MM.1S (cell line): ENCODE measurements around the gene BTBD9.

Source experiments
- CTCF ChIP-seq: fragments of 300-600 bp; sonication (generic); IDR thresholded peaks from 2 replicates; pipeline ENCODE4 v1.5.1; 2016; ENCODE audit warnings: antibody characterized with exemption, low read length, mixed read lengths
- EZH2phosphoT487 ChIP-seq: fragments of 300-600 bp; sonication (generic); IDR thresholded peaks from 2 replicates; pipeline ENCODE4 v1.6.1; 2018; ENCODE audit warnings: antibody characterized with exemption, low read length

GRCh38 chr6:38481851-38482250 lies 157.9 kb downstream of the BTBD9 start:
- TF ChIP-seq EZH2phosphoT487 (no peak), CTCF (no peak)
